ENCODE data around the gene ZNF561.
"Not testable (repeated sequence)": the region's sequence is repeated elsewhere in the genome, so short reads cannot be mapped to it uniquely, and the experiment has no call there.

The ZNF561 gene

DNA sequence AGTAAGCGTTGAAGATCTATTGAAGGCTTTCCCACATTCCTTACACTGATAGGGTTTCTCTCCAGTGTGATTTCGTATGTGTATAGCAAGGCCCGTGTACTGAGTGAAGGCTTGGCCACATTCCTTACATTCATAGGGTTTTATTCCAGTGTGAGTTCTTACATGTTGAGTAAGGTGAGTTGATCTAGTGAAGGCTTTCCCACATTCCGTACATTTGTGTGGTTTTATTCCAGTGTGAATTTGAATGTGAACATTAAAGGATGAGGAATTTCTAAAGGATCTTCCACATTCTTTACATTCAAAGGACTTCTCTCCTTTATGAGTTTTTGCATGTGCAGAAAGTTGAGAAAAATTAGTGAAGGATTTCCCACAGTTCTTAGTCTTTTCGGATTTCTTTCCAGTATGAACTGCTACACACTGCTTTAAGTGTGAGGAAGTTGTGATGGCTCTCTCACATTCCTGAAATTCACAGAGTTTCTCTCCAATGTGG, 32.1 kb upstream of the ZNF561 start:
- peaks cover 26 to 54% of the 10 kb centered on the region in 2 experiments for H3K36me3 ChIP-seq (ENCODE audit: control insufficient read depth in 1 of 2, insufficient read depth in 2 of 2, low read length in 2 of 2)
- H2BK12ac ChIP-seq (ENCODE audit: low read length); H3K4me3 ChIP-seq (ENCODE audit: low read depth, low read length); H2BK5ac ChIP-seq (ENCODE audit: low read depth, low read length, poor library complexity); H3K27ac ChIP-seq (ENCODE audit: low read depth, low read length); H3K18ac ChIP-seq (ENCODE audit: low read length); H4K91ac ChIP-seq (ENCODE audit: low read depth, low read length); H4K8ac ChIP-seq (ENCODE audit: low read depth, low read length); H3K23ac ChIP-seq (ENCODE audit: low read length); H3K4me1 ChIP-seq (ENCODE audit: control insufficient read depth in 1 of 2, insufficient read depth in 2 of 2, low read length in 2 of 2); H2BK120ac ChIP-seq (ENCODE audit: insufficient read depth, low read length, poor library complexity); H3K27me3 ChIP-seq (ENCODE audit: insufficient read depth, low read length); H3K9ac ChIP-seq (ENCODE audit: low read length); H3K4ac ChIP-seq (ENCODE audit: low read depth, low read length); H2AFZ ChIP-seq (ENCODE audit: insufficient read depth, low read length, poor library complexity); H4K12ac ChIP-seq (ENCODE audit: low read depth, low read length); H2AK5ac ChIP-seq (ENCODE audit: low read length); H3K79me1 ChIP-seq (ENCODE audit: low read length); H3K79me2 ChIP-seq (ENCODE audit: control insufficient read depth, insufficient read depth, low read length, poor library complexity); H3K14ac ChIP-seq (ENCODE audit: low read length); H3K4me2 ChIP-seq (ENCODE audit: low read length): not testable (repeated sequence)
- no CpG with 5 or more reads among the region's 5 CpGs for WGBS (ENCODE audit: extremely low coverage, insufficient coverage, insufficient read length)
- DNase-seq = peak in 1 of 2 donors; percentile 40
- H3K9me3 ChIP-seq (ENCODE audit: insufficient read depth, low read depth, low read length) = peaks cover 14% of the 10 kb centered on the region

GRCh38 chr19:9651464-9651863, 30.4 kb upstream of the ZNF561 start:
- H3K4ac ChIP-seq (ENCODE audit: low read depth, low read length) = not testable (repeated sequence)

DNA sequence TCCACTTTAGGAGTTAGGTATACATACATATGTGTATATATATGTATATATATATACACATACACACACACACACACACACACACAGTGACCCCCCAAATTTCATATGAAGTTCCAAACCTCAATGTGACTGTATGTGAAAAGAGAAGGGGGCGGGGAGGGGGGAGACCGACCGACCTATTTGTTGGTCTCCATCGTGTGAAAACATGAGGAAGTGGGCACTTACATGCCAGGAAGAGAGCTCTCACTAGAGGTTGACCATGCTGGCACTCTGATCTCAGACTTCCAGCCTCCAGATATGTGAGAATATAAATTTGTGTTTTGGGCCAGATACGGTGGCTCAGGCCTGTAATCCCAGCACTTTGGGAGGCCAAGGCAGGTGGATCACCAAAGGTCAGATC, 29.3 kb upstream of the ZNF561 start:
- Histone ChIP-seq H4K8ac (ENCODE audit: low read depth, low read length) (no peak overlapping the region), H4K91ac (ENCODE audit: low read depth, low read length) (no peak overlapping the region), H4K12ac (ENCODE audit: low read depth, low read length) (no peak overlapping the region), H2BK5ac (ENCODE audit: low read depth, low read length, poor library complexity) (no peak overlapping the region), H3K23ac (ENCODE audit: low read length) (no peak overlapping the region), H2BK120ac (ENCODE audit: insufficient read depth, low read length, poor library complexity) (no peak overlapping the region), H3K18ac (ENCODE audit: low read length) (no peak overlapping the region), H2AK5ac (ENCODE audit: low read length) (no peak overlapping the region), H3K4me1 (ENCODE audit: control insufficient read depth in 1 of 2, insufficient read depth in 2 of 2, low read length in 2 of 2) (no peaks in the 10 kb centered on the region), H3K79me1 (ENCODE audit: low read length) (no peaks in the 10 kb centered on the region), H3K27me3 (ENCODE audit: insufficient read depth, low read length) (no peaks in the 10 kb centered on the region), H3K27ac (ENCODE audit: low read depth, low read length) (no peak overlapping the region), H2BK12ac (ENCODE audit: low read length) (no peak overlapping the region), H3K36me3 (ENCODE audit: control insufficient read depth in 1 of 2, insufficient read depth in 2 of 2, low read length in 2 of 2) (peaks cover 28 to 46% of the 10 kb centered on the region in 2 experiments), H3K79me2 (ENCODE audit: control insufficient read depth, insufficient read depth, low read length, poor library complexity) (no peaks in the 10 kb centered on the region), H3K4me3 (ENCODE audit: low read depth, low read length) (no peak overlapping the region), H3K9ac (ENCODE audit: low read length) (no peak overlapping the region), H3K4ac (ENCODE audit: low read depth, low read length) (no peak overlapping the region), H3K4me2 (ENCODE audit: low read length) (no peak overlapping the region), H3K9me3 (ENCODE audit: insufficient read depth, low read depth, low read length) (peaks cover 14% of the 10 kb centered on the region), H2AFZ (ENCODE audit: insufficient read depth, low read length, poor library complexity) (no peak overlapping the region), H3K14ac (ENCODE audit: low read length) (no peak overlapping the region)
- WGBS (ENCODE audit: extremely low coverage, insufficient coverage, insufficient read length) = no CpG with 5 or more reads among the region's 5 CpGs
- no peak for DNase-seq

More at GRCh38 chr19:9651464-9651863, 30.4 kb upstream of the ZNF561 start:
- not testable (repeated sequence) for H4K91ac ChIP-seq (ENCODE audit: low read depth, low read length); H2AFZ ChIP-seq (ENCODE audit: insufficient read depth, low read length, poor library complexity); H3K4me1 ChIP-seq (ENCODE audit: control insufficient read depth in 1 of 2, insufficient read depth in 2 of 2, low read length in 2 of 2); H3K79me1 ChIP-seq (ENCODE audit: low read length); H3K79me2 ChIP-seq (ENCODE audit: control insufficient read depth, insufficient read depth, low read length, poor library complexity); H2BK5ac ChIP-seq (ENCODE audit: low read depth, low read length, poor library complexity); H3K27ac ChIP-seq (ENCODE audit: low read depth, low read length); H3K4me2 ChIP-seq (ENCODE audit: low read length); H3K27me3 ChIP-seq (ENCODE audit: insufficient read depth, low read length); H3K18ac ChIP-seq (ENCODE audit: low read length); H4K12ac ChIP-seq (ENCODE audit: low read depth, low read length); H3K23ac ChIP-seq (ENCODE audit: low read length); H4K8ac ChIP-seq (ENCODE audit: low read depth, low read length); H3K9ac ChIP-seq (ENCODE audit: low read length); H2BK120ac ChIP-seq (ENCODE audit: insufficient read depth, low read length, poor library complexity); H3K4me3 ChIP-seq (ENCODE audit: low read depth, low read length); H3K14ac ChIP-seq (ENCODE audit: low read length); H2AK5ac ChIP-seq (ENCODE audit: low read length); H2BK12ac ChIP-seq (ENCODE audit: low read length)
- H3K9me3 ChIP-seq (ENCODE audit: insufficient read depth, low read depth, low read length) = peaks cover 14% of the 10 kb centered on the region
- DNase-seq = peak; percentile 3 to 31
- no CpG with 5 or more reads among the region's 3 CpGs for WGBS (ENCODE audit: extremely low coverage, insufficient coverage, insufficient read length)
- H3K36me3 ChIP-seq (ENCODE audit: control insufficient read depth in 1 of 2, insufficient read depth in 2 of 2, low read length in 2 of 2) = peaks cover 32 to 54% of the 10 kb centered on the region in 2 experiments

DNA sequence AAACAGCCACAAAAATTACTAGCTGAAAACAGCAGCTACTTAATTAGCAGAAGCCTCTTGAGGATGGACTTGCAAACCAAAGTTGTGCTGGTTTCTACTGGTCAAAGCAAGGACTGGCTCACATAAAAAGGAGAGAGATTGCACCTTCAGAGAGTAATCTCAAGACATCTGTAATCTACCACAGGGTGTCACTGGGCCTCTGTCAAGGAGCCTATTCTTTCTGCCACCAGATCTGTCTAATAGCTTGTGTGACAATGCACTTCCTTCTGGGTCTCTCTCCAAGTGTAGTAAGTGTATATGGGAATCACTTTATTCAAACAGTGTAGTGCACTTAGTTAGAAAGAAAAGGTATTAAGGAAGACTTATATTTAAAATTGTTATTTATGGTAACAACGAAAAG, 24.4 kb upstream of the ZNF561 start:
- H3K9ac ChIP-seq (ENCODE audit: low read length) = no peak overlapping the region
- H2BK5ac ChIP-seq (ENCODE audit: low read depth, low read length, poor library complexity) = no peak overlapping the region
- H3K4me1 ChIP-seq (ENCODE audit: control insufficient read depth in 1 of 2, insufficient read depth in 2 of 2, low read length in 2 of 2) = no peaks in the 10 kb centered on the region
- no peak overlapping the region for H2AFZ ChIP-seq (ENCODE audit: insufficient read depth, low read length, poor library complexity)
- no peak overlapping the region for H4K12ac ChIP-seq (ENCODE audit: low read depth, low read length)
- H4K91ac ChIP-seq (ENCODE audit: low read depth, low read length) = no peak overlapping the region
- H3K23ac ChIP-seq (ENCODE audit: low read length) = no peak overlapping the region
- no peak overlapping the region for H4K8ac ChIP-seq (ENCODE audit: low read depth, low read length)
- H3K27me3 ChIP-seq (ENCODE audit: insufficient read depth, low read length) = no peaks in the 10 kb centered on the region
- no peak overlapping the region for H3K18ac ChIP-seq (ENCODE audit: low read length)
- no peak overlapping the region for H2AK5ac ChIP-seq (ENCODE audit: low read length)
- no peaks in the 10 kb centered on the region for H3K79me2 ChIP-seq (ENCODE audit: control insufficient read depth, insufficient read depth, low read length, poor library complexity)
- no peaks in the 10 kb centered on the region for H3K79me1 ChIP-seq (ENCODE audit: low read length)
- no peak overlapping the region for H3K14ac ChIP-seq (ENCODE audit: low read length)
- peaks cover 2% of the 10 kb centered on the region for H3K9me3 ChIP-seq (ENCODE audit: insufficient read depth, low read depth, low read length)
- no peak overlapping the region for H3K4ac ChIP-seq (ENCODE audit: low read depth, low read length)
- DNase-seq = no peak
- H2BK12ac ChIP-seq (ENCODE audit: low read length) = no peak overlapping the region
- WGBS (ENCODE audit: extremely low coverage, insufficient coverage, insufficient read length) = no CpG with 5 or more reads among the region's 1 CpG
- no peak overlapping the region for H3K27ac ChIP-seq (ENCODE audit: low read depth, low read length)
- no peak overlapping the region for H3K4me2 ChIP-seq (ENCODE audit: low read length)
- no peak overlapping the region for H2BK120ac ChIP-seq (ENCODE audit: insufficient read depth, low read length, poor library complexity)
- H3K36me3 ChIP-seq (ENCODE audit: control insufficient read depth in 1 of 2, insufficient read depth in 2 of 2, low read length in 2 of 2) = peaks cover 13 to 16% of the 10 kb centered on the region in 2 experiments
- H3K4me3 ChIP-seq (ENCODE audit: low read depth, low read length) = no peak overlapping the region
